ENCODE results near the gene ZNF410. TPM values are rescaled to one million over a fixed set of nuclear protein-coding genes. Genes with fewer than 3 reads are reported as not detected.

Gene ZNF410
- total RNA-seq, 1 experiment from 2014 or later = 21.0 TPM

GRCh38 chr14:73958591-73958990 lies 71.9 kb downstream of the ZNF410 start (continued):
- TF ChIP-seq PRDM15 (CRISPR knock-in tag; IDR thresholded peaks at IDR 0.05) = no peak
- no peak for TF ChIP-seq ATF1 (CRISPR knock-in tag; IDR thresholded peaks at IDR 0.05)
- no peak for TF ChIP-seq GABPB1 (CRISPR knock-in tag; IDR thresholded peaks at IDR 0.05)

- ChIA-PET CTCF (no interaction called here), POLR2A (interaction anchor here (0.6 kb wide), 1 partner anchor 38 kb away, joined by 5 read pairs; no protein-coding TSS in a partner anchor)
- H3K4me3 Mint-ChIP-seq = no peak overlapping the region
Observed at GRCh38 chr14:73961192-73961591, 74.5 kb downstream of the ZNF410 start.

More at GRCh38 chr14:73961192-73961591, 74.5 kb downstream of the ZNF410 start:
- TF ChIP-seq GRHL2 (CRISPR knock-in tag; IDR thresholded peaks at IDR 0.05; ENCODE audit: insufficient replicate concordance, severe bottlenecking) = no peak
- no peak for TF ChIP-seq RELA (CRISPR knock-in tag; IDR thresholded peaks at IDR 0.05; ENCODE audit: borderline replicate concordance)
- no peak for TF ChIP-seq HMGA2 (CRISPR knock-in tag; IDR thresholded peaks at IDR 0.05)
- no peak for TF ChIP-seq ZNF396 (CRISPR knock-in tag; IDR thresholded peaks at IDR 0.05; ENCODE audit: borderline replicate concordance)
- TF ChIP-seq ATF6 (CRISPR knock-in tag; IDR thresholded peaks at IDR 0.05) = no peak
- TF ChIP-seq E2F4 (CRISPR knock-in tag; IDR thresholded peaks at IDR 0.05; ENCODE audit: borderline replicate concordance, low read depth) = no peak
- no peak for TF ChIP-seq RORB (CRISPR knock-in tag; IDR thresholded peaks at IDR 0.05)
- no peak for TF ChIP-seq FOXJ3 (CRISPR knock-in tag; IDR thresholded peaks at IDR 0.05; ENCODE audit: borderline replicate concordance)
- no peak for TF ChIP-seq ZNF532 (CRISPR knock-in tag; IDR thresholded peaks at IDR 0.05; ENCODE audit: borderline replicate concordance)
- no peak for TF ChIP-seq ZNF512 (CRISPR knock-in tag; IDR thresholded peaks at IDR 0.05; ENCODE audit: borderline replicate concordance)
- TF ChIP-seq ZNF281 (CRISPR knock-in tag; IDR thresholded peaks at IDR 0.05) = no peak
- TF ChIP-seq PREB (CRISPR knock-in tag; IDR thresholded peaks at IDR 0.05; ENCODE audit: borderline replicate concordance) = no peak
- TF ChIP-seq MAX (CRISPR knock-in tag; IDR thresholded peaks at IDR 0.05) = no peak
- peaks cover 22% of the 10 kb centered on the region for H3K36me3 Mint-ChIP-seq
- no peaks in the 10 kb centered on the region for H3K9me3 Mint-ChIP-seq
- DNase-seq (ENCODE audit: low spot score) (no peak), ATAC-seq (no peak)
- no peaks in the 10 kb centered on the region for H3K4me1 Mint-ChIP-seq
- H3K27me3 Mint-ChIP-seq (ENCODE audit: low read depth) = no peaks in the 10 kb centered on the region
- H3K27ac Mint-ChIP-seq = no peak overlapping the region

Data from WTC11 (cell line).